H9 (cell line): Measurements from ENCODE around the gene TFRC. TPM values are rescaled to one million over a fixed set of nuclear protein-coding genes. Genes with fewer than 3 reads are reported as not detected.

Experiments
- DNase-seq: peaks from one replicate; pipeline ENCODE4 v3.0.0-alpha.2; 2017
- H2AFZ ChIP-seq: one replicate; pipeline ENCODE4 v1.6.1; 2013; ENCODE audit warnings: mild to moderate bottlenecking, low read length, control low read depth, moderate library complexity
- H2AK5ac ChIP-seq: 2 replicates; pipeline ENCODE4 v1.6.1; 2013; ENCODE audit warnings: low read length, control low read depth, mixed read lengths; ENCODE audit not compliant: insufficient read length
- H2BK120ac ChIP-seq: one replicate; pipeline ENCODE4 v1.6.1; 2013; ENCODE audit warnings: low read depth, mild to moderate bottlenecking, low read length, control low read depth, inconsistent platforms; ENCODE audit not compliant: poor library complexity, severe bottlenecking
- H2BK12ac ChIP-seq: 2 replicates; pipeline ENCODE4 v1.6.1; 2013; ENCODE audit warnings: low read length, control low read depth, mixed read lengths, low read depth; ENCODE audit not compliant: insufficient read length
- H2BK15ac ChIP-seq: 2 replicates; pipeline ENCODE4 v1.6.1; 2013; ENCODE audit warnings: low read depth, low read length, control low read depth
- H2BK20ac ChIP-seq: one replicate; pipeline ENCODE4 v1.6.1; 2013; ENCODE audit warnings: low read depth, mild to moderate bottlenecking, low read length, control low read depth, inconsistent platforms; ENCODE audit not compliant: poor library complexity, severe bottlenecking
- H2BK5ac ChIP-seq: 2 replicates; pipeline ENCODE4 v1.6.1; 2013; ENCODE audit warnings: low read length, control low read depth, mixed read lengths; ENCODE audit not compliant: insufficient read length
- H3K14ac ChIP-seq: 2 replicates; pipeline ENCODE4 v1.6.1; 2013; ENCODE audit warnings: low read length, control low read depth; ENCODE audit not compliant: insufficient read depth
- H3K18ac ChIP-seq: 2 replicates; pipeline ENCODE4 v1.6.1; 2013; ENCODE audit warnings: low read depth, mild to moderate bottlenecking, mixed read lengths, low read length, control low read depth; ENCODE audit not compliant: insufficient read length
- H3K23ac ChIP-seq: 2 replicates; pipeline ENCODE4 v1.6.1; 2013; ENCODE audit warnings: low read length, control low read depth, mixed read lengths, low read depth; ENCODE audit not compliant: insufficient read length
- H3K23me2 ChIP-seq: 2 replicates; pipeline ENCODE4 v1.6.1; 2013; ENCODE audit warnings: low read depth, mild to moderate bottlenecking, mixed read lengths, low read length, control low read depth; ENCODE audit not compliant: insufficient read length, poor library complexity, severe bottlenecking
- H3K27ac ChIP-seq: 2 replicates; pipeline ENCODE4 v1.5.1; 2013; ENCODE audit warnings: low read length, control low read depth, mixed read lengths, low read depth; ENCODE audit not compliant: insufficient read length
- H3K27me3 ChIP-seq: 2 replicates; pipeline ENCODE4 v1.6.1; 2013; ENCODE audit warnings: low read length, control low read depth, inconsistent platforms; ENCODE audit not compliant: insufficient read depth
- H3K4ac ChIP-seq: 2 replicates; pipeline ENCODE4 v1.6.1; 2013; ENCODE audit warnings: low read depth, mild to moderate bottlenecking, control low read depth, inconsistent platforms, low read length, moderate library complexity
- H3K4me1 ChIP-seq: 2 replicates; pipeline ENCODE4 v1.6.1; 2013; ENCODE audit warnings: low read length, control low read depth, inconsistent platforms; ENCODE audit not compliant: insufficient read depth
- H3K4me2 ChIP-seq: 2 replicates; pipeline ENCODE4 v1.6.1; 2013; ENCODE audit warnings: low read length, control low read depth, mixed read lengths; ENCODE audit not compliant: insufficient read length, insufficient read depth
- H3K56ac ChIP-seq: 2 replicates; pipeline ENCODE4 v1.6.1; 2013; ENCODE audit warnings: low read depth, mild to moderate bottlenecking, mixed read lengths, low read length, control low read depth; ENCODE audit not compliant: insufficient read length
- H3K79me1 ChIP-seq: 2 replicates; pipeline ENCODE4 v1.6.1; 2013; ENCODE audit warnings: low read depth, mild to moderate bottlenecking, moderate library complexity, low read length, control low read depth, inconsistent platforms; ENCODE audit not compliant: insufficient read depth, poor library complexity, severe bottlenecking
- H3K79me2 ChIP-seq: 2 replicates; pipeline ENCODE4 v1.6.1; 2013; ENCODE audit warnings: low read length, control low read depth, inconsistent platforms; ENCODE audit not compliant: insufficient read depth
- H3K9ac ChIP-seq: 2 replicates; pipeline ENCODE4 v1.6.1; 2013; ENCODE audit warnings: low read length, control low read depth, mixed read lengths; ENCODE audit not compliant: insufficient read length; ENCODE audit errors: extremely low read depth
- H3K9me3 ChIP-seq: one replicate; pipeline ENCODE4 v1.6.1; 2013; ENCODE audit warnings: low read depth, low read length, inconsistent platforms; ENCODE audit not compliant: control insufficient read depth
- H3T11ph ChIP-seq: one replicate; pipeline ENCODE4 v1.6.1; 2013; ENCODE audit warnings: mild to moderate bottlenecking, low read length, control low read depth, inconsistent platforms
- H4K20me1 ChIP-seq: one replicate; pipeline ENCODE4 v1.6.1; 2013; ENCODE audit not compliant: control insufficient read depth, insufficient read length, insufficient read depth
- H4K5ac ChIP-seq: 2 replicates; pipeline ENCODE4 v1.6.1; 2013; ENCODE audit warnings: low read depth, mild to moderate bottlenecking, mixed read lengths, low read length, control low read depth; ENCODE audit not compliant: insufficient read length
- H4K8ac ChIP-seq: replicated peaks from 2 replicates; pipeline ENCODE4 v1.6.1; 2013; ENCODE audit warnings: low read length, control low read depth, mixed read lengths, low read depth; ENCODE audit not compliant: insufficient read length
- H4K91ac ChIP-seq: 2 replicates; pipeline ENCODE4 v1.6.1; 2013; ENCODE audit warnings: low read depth, mild to moderate bottlenecking, moderate library complexity, mixed read lengths, low read length, control low read depth; ENCODE audit not compliant: insufficient read length
- H3K27ac Mint-ChIP-seq, 3 experiments: 2 replicates in 2 of 3; 3 replicates in 1 of 3; pipeline ENCODE4 v1.8.0; 2020 to 2021; ENCODE audit warnings: mixed read lengths in 3 of 3, mild to moderate bottlenecking in 1 of 3, moderate library complexity in 1 of 3
- H3K27me3 Mint-ChIP-seq: 2 replicates; pipeline ENCODE4 v1.8.0; 2021; ENCODE audit warnings: low read depth, mild to moderate bottlenecking, moderate library complexity, mixed read lengths
- H3K36me3 Mint-ChIP-seq, 3 experiments: 2 replicates in 2 of 3; 3 replicates in 1 of 3; pipeline ENCODE4 v1.8.0; 2020 to 2021; ENCODE audit warnings: low read depth in 3 of 3, mixed read lengths in 3 of 3; ENCODE audit not compliant: insufficient read depth in 1 of 3
- H3K4me1 Mint-ChIP-seq, 2 experiments: 2 replicates each; pipeline ENCODE4 v1.8.0; 2020; ENCODE audit warnings: mixed read lengths in 2 of 2
- H3K4me3 Mint-ChIP-seq, 2 experiments: 2 replicates in 1 of 2; 3 replicates in 1 of 2; pipeline ENCODE4 v1.8.0; 2020 to 2021; ENCODE audit warnings: mild to moderate bottlenecking in 2 of 2, mixed read lengths in 2 of 2, moderate library complexity in 1 of 2
- H3K9me3 Mint-ChIP-seq, 2 experiments: 2 replicates in 1 of 2; 3 replicates in 1 of 2; pipeline ENCODE4 v1.8.0; 2020; ENCODE audit warnings: mild to moderate bottlenecking in 2 of 2, mixed read lengths in 2 of 2, moderate library complexity in 1 of 2
- WGBS: extraction: QIAGEN DNeasy Blood & Tissue Kit; methylation state at CpG from one replicate; pipeline ENCODE4 v1.1.7; 2013; ENCODE audit warnings: missing lambda C conversion rate, low lambda C conversion rate, mixed read lengths; ENCODE audit not compliant: insufficient read length; ENCODE audit errors: extremely low coverage; 5-methylcytosine and 5-hydroxymethylcytosine counted together
- total RNA-seq: library from RNA; stranded (reverse); gene quantifications from 2 replicates; pipeline ENCODE4 v1.2.1, GENCODE V29; 2021
- TF ChIP-seq, protein P1 (sequence below): fragments of 200-600 bp; sonication (generic); conservative IDR thresholded peaks from 3 replicates; pipeline ENCODE4 v1.8.0; 2021; ENCODE audit warnings: antibody characterized with exemption, mild to moderate bottlenecking

TFRC gene
- total RNA-seq, 1 experiment from 2014 or later: 135 TPM

DNA sequence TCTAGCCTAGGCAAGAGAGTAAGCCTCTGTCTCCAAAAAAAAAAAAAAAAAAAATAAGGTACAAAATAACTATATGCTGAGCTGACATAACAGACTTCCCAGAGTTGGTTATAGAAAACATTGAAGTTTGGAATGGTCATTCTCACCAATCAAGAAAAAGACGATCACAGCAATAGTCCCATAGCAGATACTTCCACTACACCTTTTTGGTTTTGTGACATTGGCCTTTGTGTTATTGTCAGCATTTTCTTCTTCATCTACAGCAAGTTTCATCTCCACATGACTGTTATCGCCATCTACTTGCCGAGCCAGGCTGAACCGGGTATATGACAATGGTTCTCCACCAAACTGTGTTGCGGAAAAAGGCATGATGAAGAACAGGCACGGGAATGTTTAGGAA lies 6.9 kb downstream of the TFRC start:
- peaks cover 11 to 21% of the 10 kb centered on the region in 2 experiments for H3K4me1 Mint-ChIP-seq
- Histone ChIP-seq H4K91ac (no peak overlapping the region), H2AK5ac (no peak overlapping the region), H3K18ac (no peak overlapping the region), H3K23me2 (no peaks in the 10 kb centered on the region), H2BK120ac (no peak overlapping the region), H3K27ac (no peak overlapping the region), H3K4me2 (no peak overlapping the region), H3K9me3 (no peaks in the 10 kb centered on the region), H3K27me3 (no peaks in the 10 kb centered on the region), H3T11ph (no peak overlapping the region), H2BK15ac (no peak overlapping the region), H3K4me1 (no peaks in the 10 kb centered on the region), H2AFZ (no peak overlapping the region), H4K5ac (no peak overlapping the region), H2BK20ac (no peak overlapping the region), H3K79me2 (peaks cover 24% of the 10 kb centered on the region), H2BK12ac (no peak overlapping the region), H2BK5ac (no peak overlapping the region), H3K9ac (no peak overlapping the region), H4K20me1 (no peaks in the 10 kb centered on the region), H3K79me1 (no peaks in the 10 kb centered on the region), H3K14ac (no peak overlapping the region), H4K8ac (no peak overlapping the region), H3K56ac (no peak overlapping the region), H3K4ac (no peak overlapping the region), H3K23ac (no peak overlapping the region)
- no CpG with 5 or more reads among the region's 6 CpGs for WGBS
- no peaks in the 10 kb centered on the region for H3K9me3 Mint-ChIP-seq
- H3K27ac Mint-ChIP-seq: peak overlapping the region in 1 of 3 experiments; percentile 9; a peak in 2 of 7 replicates
- TF ChIP-seq, protein P1, sequence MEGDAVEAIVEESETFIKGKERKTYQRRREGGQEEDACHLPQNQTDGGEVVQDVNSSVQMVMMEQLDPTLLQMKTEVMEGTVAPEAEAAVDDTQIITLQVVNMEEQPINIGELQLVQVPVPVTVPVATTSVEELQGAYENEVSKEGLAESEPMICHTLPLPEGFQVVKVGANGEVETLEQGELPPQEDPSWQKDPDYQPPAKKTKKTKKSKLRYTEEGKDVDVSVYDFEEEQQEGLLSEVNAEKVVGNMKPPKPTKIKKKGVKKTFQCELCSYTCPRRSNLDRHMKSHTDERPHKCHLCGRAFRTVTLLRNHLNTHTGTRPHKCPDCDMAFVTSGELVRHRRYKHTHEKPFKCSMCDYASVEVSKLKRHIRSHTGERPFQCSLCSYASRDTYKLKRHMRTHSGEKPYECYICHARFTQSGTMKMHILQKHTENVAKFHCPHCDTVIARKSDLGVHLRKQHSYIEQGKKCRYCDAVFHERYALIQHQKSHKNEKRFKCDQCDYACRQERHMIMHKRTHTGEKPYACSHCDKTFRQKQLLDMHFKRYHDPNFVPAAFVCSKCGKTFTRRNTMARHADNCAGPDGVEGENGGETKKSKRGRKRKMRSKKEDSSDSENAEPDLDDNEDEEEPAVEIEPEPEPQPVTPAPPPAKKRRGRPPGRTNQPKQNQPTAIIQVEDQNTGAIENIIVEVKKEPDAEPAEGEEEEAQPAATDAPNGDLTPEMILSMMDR: no peak
- peaks cover 29 to 69% (median 64%) of the 10 kb centered on the region in 3 experiments for H3K36me3 Mint-ChIP-seq
- no peaks in the 10 kb centered on the region for H3K27me3 Mint-ChIP-seq
- DNase-seq: no peak
- H3K4me3 Mint-ChIP-seq: no peak overlapping the region
